SK-N-SH (cell line): ENCODE measurements around the gene MYLK. TPM values are rescaled to one million over a fixed set of nuclear protein-coding genes. Genes with fewer than 3 reads are reported as not detected.
A peak's percentile ranks its signal among the peaks of the same experiment; 100 is the strongest.

Source experiments
- CTCF ChIA-PET: fragments of 300-600, 350-600 bp; formaldehyde crosslinking; extraction: SDS; loops from one replicate; lab custom pipeline; 2021; lab: Yijun Ruan, JAX
- POLR2A ChIA-PET: fragments of 350-600 bp; sonication (Branson Sonifier 250); formaldehyde crosslinking; extraction: SDS; loops from one replicate; lab custom pipeline; 2020; ENCODE audit warnings: antibody characterized with exemption, inconsistent platforms; lab: Yijun Ruan, JAX
- DNase-seq: peaks from one replicate; pipeline ENCODE4 v3.0.0; 2012
- H2AFZ ChIP-seq: fragments of 200-600 bp; sonication (generic); 2 replicates; pipeline ENCODE4 v1.8.1; 2016; ENCODE audit warnings: antibody characterized with exemption, mild to moderate bottlenecking, low read depth
- H3F3A ChIP-seq: fragments of 200-600 bp; sonication (generic); replicated peaks from 2 replicates; pipeline ENCODE3; 2016; ENCODE audit warnings: antibody characterized with exemption, mild to moderate bottlenecking; ENCODE audit not compliant: insufficient read depth
- H3K27ac ChIP-seq, 2 experiments: fragments of 200-500 bp in 1 of 2; fragments of 200-600 bp in 1 of 2; sonication (Bioruptor generic) in 1 of 2; sonication (generic), shearing (Covaris generic) in 1 of 2; 2 replicates each; pipeline versions ENCODE4 v1.5.1 to v1.6.1; 2014 to 2016; ENCODE audit warnings: low read depth in 2 of 2, inconsistent platforms in 1 of 2, low read length in 1 of 2, mild to moderate bottlenecking in 1 of 2, mixed read lengths in 1 of 2
- H3K27me3 ChIP-seq: fragments of 200-600 bp; sonication (generic), shearing (Covaris generic); 2 replicates; pipeline ENCODE4 v1.6.1; 2016; ENCODE audit warnings: mixed run types; ENCODE audit not compliant: insufficient read depth
- H3K36me3 ChIP-seq, 2 experiments: fragments of 200-500 bp in 1 of 2; fragments of 200-600 bp in 1 of 2; sonication (Bioruptor generic) in 1 of 2; sonication (generic) in 1 of 2; replicated peaks in 1 of 2; 2 replicates each; pipeline versions ENCODE3 to v1.5.1; 2014 to 2016; ENCODE audit warnings: low read length in 1 of 2, mild to moderate bottlenecking in 1 of 2; ENCODE audit not compliant: insufficient read depth in 2 of 2, control insufficient read depth in 1 of 2
- H3K4me1 ChIP-seq, 2 experiments: fragments of 200-500 bp in 1 of 2; fragments of 200-600 bp in 1 of 2; sonication (Bioruptor generic) in 1 of 2; sonication (generic), shearing (Covaris generic) in 1 of 2; 2 replicates each; pipeline versions ENCODE4 v1.5.1 to v1.6.1; 2014 to 2016; ENCODE audit warnings: low read depth in 1 of 2, low read length in 1 of 2, mixed run types in 1 of 2; ENCODE audit not compliant: insufficient read depth in 2 of 2, control insufficient read depth in 1 of 2
- H3K4me2 ChIP-seq: fragments of 200-600 bp; sonication (generic), shearing (Covaris generic); 2 replicates; pipeline ENCODE4 v1.6.1; 2017; ENCODE audit warnings: mixed run types
- H3K4me3 ChIP-seq, 2 experiments: fragments of 200-500 bp in 1 of 2; fragments of 200-600 bp in 1 of 2; sonication (Bioruptor generic) in 1 of 2; sonication (generic), shearing (Covaris generic) in 1 of 2; 2 replicates each; pipeline versions ENCODE4 v1.5.1 to v1.8.1; 2014 to 2016; ENCODE audit warnings: low read depth in 2 of 2, inconsistent platforms in 1 of 2, low read length in 1 of 2, mild to moderate bottlenecking in 1 of 2, mixed read lengths in 1 of 2, moderate library complexity in 1 of 2
- H3K79me2 ChIP-seq: fragments of 200-600 bp; sonication (generic); 2 replicates; pipeline ENCODE4 v1.8.1; 2017; ENCODE audit warnings: mild to moderate bottlenecking; ENCODE audit not compliant: insufficient read depth
- H3K9ac ChIP-seq: fragments of 200-600 bp; sonication (generic); 2 replicates; pipeline ENCODE4 v1.6.1; 2017; ENCODE audit warnings: mixed run types
- H3K9me2 ChIP-seq: fragments of 200-600 bp; sonication (generic); 2 replicates; pipeline ENCODE4 v1.6.1; 2017; ENCODE audit warnings: mixed run types
- H3K9me3 ChIP-seq: fragments of 200-600 bp; sonication (generic); 2 replicates; pipeline ENCODE4 v1.6.1; 2017; ENCODE audit warnings: mixed run types, mild to moderate bottlenecking, moderate library complexity
- H4K20me1 ChIP-seq: fragments of 200-600 bp; sonication (generic); 2 replicates; pipeline ENCODE4 v1.6.1; 2017; ENCODE audit warnings: mild to moderate bottlenecking, mixed run types; ENCODE audit not compliant: insufficient read depth
- CHD2 ChIP-seq: fragments of 150-350 bp; IDR thresholded peaks from 2 replicates; pipeline ENCODE4 v1.6.1; 2018; ENCODE audit warnings: low read length; ENCODE audit not compliant: partially characterized antibody
- ELF1 ChIP-seq: IDR thresholded peaks from 2 replicates; pipeline ENCODE4 v1.4.0; 2012
- EZH2phosphoT487 ChIP-seq: fragments of 200-600 bp; sonication (generic); IDR thresholded peaks from 2 replicates; pipeline ENCODE4 v1.6.1; 2017; ENCODE audit warnings: low read depth, mixed run types, mild to moderate bottlenecking, antibody characterized with exemption, moderate library complexity, borderline replicate concordance
- FOXJ3 ChIP-seq: sonication (generic); formaldehyde crosslinking; IDR thresholded peaks from 2 replicates; pipeline ENCODE4 v1.5.1; 2020; ENCODE audit warnings: mild to moderate bottlenecking, missing genetic modification reagents
- GABPA ChIP-seq: IDR thresholded peaks from 2 replicates; pipeline ENCODE4 v1.4.0; 2012; ENCODE audit warnings: low read depth, mild to moderate bottlenecking
- IRF3 ChIP-seq: fragments of 150-350 bp; IDR thresholded peaks from 2 replicates; pipeline ENCODE4 v1.6.1; 2016; ENCODE audit warnings: mild to moderate bottlenecking, low read depth, low read length
- JUND ChIP-seq: IDR thresholded peaks from 2 replicates; pipeline ENCODE4 v1.4.0; 2012
- MAX ChIP-seq: IDR thresholded peaks from 2 replicates; pipeline ENCODE4 v1.4.0; 2012; ENCODE audit warnings: low read depth
- MXI1 ChIP-seq: IDR thresholded peaks from 2 replicates; pipeline ENCODE4 v1.6.1; 2012; ENCODE audit warnings: mild to moderate bottlenecking, low read depth, low read length, improper control_type of control experiment
- NFIC ChIP-seq: IDR thresholded peaks from 2 replicates; pipeline ENCODE4 v1.4.0; 2012; ENCODE audit warnings: borderline replicate concordance
- NRF1 ChIP-seq: IDR thresholded peaks from 2 replicates; pipeline ENCODE4 v1.6.1; 2012; ENCODE audit warnings: low read depth, mild to moderate bottlenecking, low read length
- RAD21 ChIP-seq: IDR thresholded peaks from 2 replicates; pipeline ENCODE4 v1.6.1; 2012; ENCODE audit warnings: mild to moderate bottlenecking, low read length
- TEAD4 ChIP-seq: IDR thresholded peaks from 2 replicates; pipeline ENCODE4 v1.4.0; 2012; ENCODE audit warnings: mild to moderate bottlenecking, borderline replicate concordance; ENCODE audit not compliant: insufficient read depth
- USF1 ChIP-seq: IDR thresholded peaks from 2 replicates; pipeline ENCODE4 v1.4.0; 2012; ENCODE audit warnings: low read depth, borderline replicate concordance
- USF2 ChIP-seq: fragments of 150-350 bp; IDR thresholded peaks from 2 replicates; pipeline ENCODE4 v1.6.1; 2017; ENCODE audit warnings: antibody characterized with exemption, low read length, low read depth, borderline replicate concordance
- YY1 ChIP-seq: IDR thresholded peaks from 2 replicates; pipeline ENCODE4 v1.4.0; 2012; ENCODE audit warnings: low read depth, mild to moderate bottlenecking
- ZBTB33 ChIP-seq: IDR thresholded peaks from 2 replicates; pipeline ENCODE4 v1.4.0; 2012; ENCODE audit warnings: low read depth, borderline replicate concordance
- WGBS: methylation state at CpG from one replicate; pipeline ENCODE4 v1.1.6; 2017; ENCODE audit warnings: low lambda C conversion rate; 5-methylcytosine and 5-hydroxymethylcytosine counted together
- polyA plus RNA-seq, 3 experiments: library from polyadenylated mRNA; depleted of rRNA; stranded (reverse); fragments of >200 nt; gene quantifications; 2 replicates each; pipeline ENCODE4 v1.2.3, GENCODE V29; 2012

Gene MYLK
- polyA plus RNA-seq, 1 of the 3 experiments (the other 2 are of a cell fraction): 272 TPM

- TF ChIP-seq MAX: no peak
- TF ChIP-seq NFIC: no peak
- TF ChIP-seq USF1: no peak
- no peak for TF ChIP-seq NRF1
- no peak for TF ChIP-seq USF2
- TF ChIP-seq MXI1: no peak
- no peak for TF ChIP-seq TEAD4
- no peak for TF ChIP-seq YY1
- no peak for TF ChIP-seq GABPA
- TF ChIP-seq ELF1: no peak
- TF ChIP-seq CHD2: no peak
- TF ChIP-seq IRF3: no peak
- TF ChIP-seq FOXJ3 (CRISPR knock-in tag): no peak
- TF ChIP-seq RAD21: no peak
- TF ChIP-seq EZH2phosphoT487: no peak
- no peak for TF ChIP-seq ZBTB33
- no peak for TF ChIP-seq JUND
- peaks cover 43 to 75% of the 10 kb centered on the region in 2 experiments for H3K36me3 ChIP-seq
- H3K4me1 ChIP-seq: peaks cover 0 to 18% of the 10 kb centered on the region in 2 experiments; a peak in 2 of 4 replicates
- H3K9me2 ChIP-seq: no peaks in the 10 kb centered on the region
- peaks cover 84% of the 10 kb centered on the region for H3K79me2 ChIP-seq
- H3K27ac ChIP-seq: peak overlapping the region in 1 of 2 experiments; percentile 85; a peak in 3 of 4 replicates
- no peak overlapping the region for H3K4me2 ChIP-seq
- H3K9me3 ChIP-seq: peaks cover 18% of the 10 kb centered on the region
- no peaks in the 10 kb centered on the region for H4K20me1 ChIP-seq
- no peak overlapping the region for H2AFZ ChIP-seq
- CTCF ChIA-PET: no interaction called here
- H3K27me3 ChIP-seq: no peaks in the 10 kb centered on the region
- no peak for DNase-seq
- H3K9ac ChIP-seq: no peak overlapping the region
- POLR2A ChIA-PET: no interaction called here
- H3K4me3 ChIP-seq: no peak overlapping the region
- WGBS: 64% methylated on average over 1 of the region's 1 CpG
- peaks cover 43% of the 10 kb centered on the region for H3F3A ChIP-seq
Measured at GRCh38 chr3:123833398-123833785, 50.7 kb downstream of the MYLK start.
